ENCODE results near the gene LCLAT1.
"Not testable (repeated sequence)": the region's sequence is repeated elsewhere in the genome, so short reads cannot be mapped to it uniquely, and the experiment has no call there.

The LCLAT1 gene

GRCh38 chr2:30456106-30456505 lies 9.1 kb downstream of the LCLAT1 start:
- peak; percentile 57 for DNase-seq

- no peak for DNase-seq
Observed at GRCh38 chr2:30456579-30456978, 9.5 kb downstream of the LCLAT1 start.

- no peak for DNase-seq
Observed at GRCh38 chr2:30457296-30457695, 10.2 kb downstream of the LCLAT1 start.

- no peak for DNase-seq
Observed at GRCh38 chr2:30459140-30459539, 12.1 kb downstream of the LCLAT1 start.

- DNase-seq, result no peak
Observed at GRCh38 chr2:30462131-30462857, 15.2 kb downstream of the LCLAT1 start.

- no peak for DNase-seq
Observed at GRCh38 chr2:30463535-30463934, 16.5 kb downstream of the LCLAT1 start.

- no peak for DNase-seq
Observed at GRCh38 chr2:30464544-30465170, 17.6 kb downstream of the LCLAT1 start.

GRCh38 chr2:30465171-30465545 lies 18.1 kb downstream of the LCLAT1 start:
- DNase-seq, result no peak

GRCh38 chr2:30466216-30466615 lies 19.2 kb downstream of the LCLAT1 start:
- no peak for DNase-seq

- DNase-seq, result not testable (repeated sequence)
Observed at GRCh38 chr2:30467062-30467826, 20.2 kb downstream of the LCLAT1 start.

- peak; percentile 10 for DNase-seq
Observed at GRCh38 chr2:30470426-30470825, 23.4 kb downstream of the LCLAT1 start.

GRCh38 chr2:30472326-30472725 lies 25.3 kb downstream of the LCLAT1 start:
- DNase-seq, result peak; percentile 67

- DNase-seq, result no peak
Observed at GRCh38 chr2:30475542-30475941, 28.5 kb downstream of the LCLAT1 start.

- no peak for DNase-seq
Observed at GRCh38 chr2:30476636-30477035, 29.6 kb downstream of the LCLAT1 start.

GRCh38 chr2:30480703-30481322 lies 33.8 kb downstream of the LCLAT1 start:
- no peak for DNase-seq

- peak; percentile 94 for DNase-seq
Observed at GRCh38 chr2:30481323-30481800, 34.3 kb downstream of the LCLAT1 start.

GRCh38 chr2:30482011-30482410 lies 35.0 kb downstream of the LCLAT1 start:
- no peak for DNase-seq

- no peak for DNase-seq
Observed at GRCh38 chr2:30484145-30484544, 37.1 kb downstream of the LCLAT1 start.

- no peak for DNase-seq
Observed at GRCh38 chr2:30484995-30485394, 37.9 kb downstream of the LCLAT1 start.

- no peak for DNase-seq
Observed at GRCh38 chr2:30486655-30487054, 39.6 kb downstream of the LCLAT1 start.

GRCh38 chr2:30487603-30488002 lies 40.6 kb downstream of the LCLAT1 start:
- no peak for DNase-seq

GRCh38 chr2:30488012-30488659 lies 41.1 kb downstream of the LCLAT1 start:
- no peak for DNase-seq

GRCh38 chr2:30491225-30491624 lies 44.2 kb downstream of the LCLAT1 start:
- DNase-seq, result no peak

All from MV-4-11 (cell line).